Iris pigment epithelial cell (primary cell): ENCODE results near the gene POFUT1.
"Not testable (repeated sequence)": the region's sequence is repeated elsewhere in the genome, so short reads cannot be mapped to it uniquely, and the experiment has no call there.

ENCODE experiments used
- DNase-seq: peaks from one replicate; pipeline ENCODE4 v3.0.0-alpha.2; 2011; ENCODE audit warnings: low read depth

The POFUT1 gene

DNA sequence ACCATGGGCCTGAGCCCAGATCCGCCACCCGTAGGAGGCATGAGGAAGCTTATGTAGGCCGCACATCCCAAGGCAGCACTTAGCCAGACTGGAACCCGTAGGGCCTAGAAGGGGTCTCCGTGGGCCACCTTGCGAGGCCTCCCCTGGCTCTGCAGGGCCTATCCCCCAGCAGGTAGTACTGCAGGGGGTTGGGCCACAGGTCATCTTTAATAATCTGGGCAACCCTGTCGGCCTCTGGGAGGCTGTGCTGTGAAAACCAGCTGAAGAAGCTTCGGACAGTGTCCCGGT is 18.6 kb upstream of the POFUT1 start:
- DNase-seq: no peak

- peak; percentile 36 for DNase-seq
Measured at GRCh38 chr20:32189691-32190615, 17.7 kb upstream of the POFUT1 start.

GRCh38 chr20:32190616-32191415 is 16.9 kb upstream of the POFUT1 start:
- no peak for DNase-seq

- no peak for DNase-seq
Measured at GRCh38 chr20:32191422-32191821, 16.3 kb upstream of the POFUT1 start.

DNA sequence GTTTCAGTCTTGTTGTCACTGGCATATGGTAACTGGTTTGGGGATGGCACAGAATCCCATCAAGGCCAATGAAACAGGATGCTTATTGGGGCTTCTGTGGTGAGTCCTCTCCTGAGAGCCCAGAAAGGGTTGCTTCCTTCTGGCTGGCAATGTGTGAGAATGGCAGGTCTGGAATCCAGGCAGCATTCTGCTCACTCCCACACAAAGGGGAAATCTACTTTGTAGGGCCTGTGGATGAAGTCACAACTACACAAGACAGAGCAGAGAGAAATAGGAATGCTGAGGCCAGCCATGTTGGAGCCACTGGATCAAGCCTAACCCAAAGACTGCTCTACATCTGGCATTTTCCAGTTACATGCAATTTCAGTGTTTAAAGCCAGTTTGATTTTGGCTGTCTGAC is 15.8 kb upstream of the POFUT1 start:
- DNase-seq: peak; percentile 31

GRCh38 chr20:32192698-32193097 is 15.0 kb upstream of the POFUT1 start:
- DNase-seq: no peak

DNA sequence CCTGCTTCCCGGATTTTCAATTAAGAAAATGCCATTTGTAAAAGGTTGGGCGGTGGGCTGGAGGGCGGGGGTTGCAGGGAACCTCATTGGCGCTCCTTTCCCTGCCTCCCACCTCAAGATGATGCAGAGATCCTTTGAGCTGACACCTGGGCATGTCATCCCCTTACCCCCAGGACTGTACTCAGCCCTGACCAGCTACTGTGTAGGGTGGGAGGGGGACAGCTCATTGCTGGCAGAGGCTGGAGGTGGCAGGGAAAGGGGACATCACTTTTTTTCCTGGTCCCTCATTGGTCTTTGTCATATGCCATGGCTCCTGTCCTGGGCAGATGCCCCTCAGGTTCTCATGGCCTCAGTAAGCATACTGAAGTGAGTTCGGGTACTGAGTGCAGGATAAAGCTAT is 14.3 kb upstream of the POFUT1 start:
- DNase-seq: not testable (repeated sequence)

GRCh38 chr20:32193996-32194395 is 13.7 kb upstream of the POFUT1 start:
- DNase-seq: no peak

GRCh38 chr20:32195581-32195980 is 12.1 kb upstream of the POFUT1 start:
- DNase-seq: no peak

GRCh38 chr20:32196613-32197012 is 11.1 kb upstream of the POFUT1 start:
- not testable (repeated sequence) for DNase-seq

DNA sequence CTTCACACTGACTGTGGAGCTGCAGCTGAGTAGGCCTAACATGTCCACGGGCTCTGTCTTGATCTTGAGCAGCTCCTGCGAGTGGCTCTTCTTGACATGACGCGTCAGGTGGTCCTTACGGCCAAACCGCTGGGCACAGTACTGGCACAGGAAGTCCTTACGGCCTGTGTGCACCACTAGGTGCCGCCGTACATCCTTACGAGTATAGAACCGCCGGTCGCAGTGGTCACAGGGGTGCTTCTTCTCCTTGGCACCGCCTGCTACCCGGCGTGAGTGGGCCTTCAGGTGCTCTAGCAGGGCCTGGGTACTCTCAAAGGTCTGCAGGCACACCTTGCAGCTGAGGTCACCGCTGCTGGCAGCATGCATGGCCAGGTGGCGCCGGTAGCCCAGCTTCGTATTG is 10.5 kb upstream of the POFUT1 start:
- DNase-seq: not testable (repeated sequence)

GRCh38 chr20:32199006-32199405 is 8.7 kb upstream of the POFUT1 start:
- no peak for DNase-seq

- peak; percentile 38 for DNase-seq
Measured at GRCh38 chr20:32201296-32201976, 6.2 kb upstream of the POFUT1 start.

DNA sequence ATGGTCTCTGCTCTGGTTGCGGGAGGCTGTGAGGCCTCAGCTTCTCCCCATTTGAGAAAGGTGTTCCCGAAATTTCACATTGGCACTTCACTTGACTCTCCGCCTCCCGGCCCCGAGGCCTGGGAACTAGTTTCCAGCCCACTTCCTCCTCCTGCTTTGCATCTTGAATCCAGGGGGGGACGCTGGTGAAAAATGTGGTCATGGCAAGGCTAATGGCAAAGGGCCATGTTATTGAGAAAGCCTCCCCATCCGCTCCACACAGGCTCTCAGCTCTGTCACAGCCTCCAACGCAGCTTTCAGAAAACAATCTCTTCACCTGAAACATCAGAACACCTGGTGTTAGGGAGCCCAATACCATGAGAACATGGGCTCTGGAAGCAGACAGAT is 5.7 kb upstream of the POFUT1 start:
- peak; percentile 31 for DNase-seq

DNA sequence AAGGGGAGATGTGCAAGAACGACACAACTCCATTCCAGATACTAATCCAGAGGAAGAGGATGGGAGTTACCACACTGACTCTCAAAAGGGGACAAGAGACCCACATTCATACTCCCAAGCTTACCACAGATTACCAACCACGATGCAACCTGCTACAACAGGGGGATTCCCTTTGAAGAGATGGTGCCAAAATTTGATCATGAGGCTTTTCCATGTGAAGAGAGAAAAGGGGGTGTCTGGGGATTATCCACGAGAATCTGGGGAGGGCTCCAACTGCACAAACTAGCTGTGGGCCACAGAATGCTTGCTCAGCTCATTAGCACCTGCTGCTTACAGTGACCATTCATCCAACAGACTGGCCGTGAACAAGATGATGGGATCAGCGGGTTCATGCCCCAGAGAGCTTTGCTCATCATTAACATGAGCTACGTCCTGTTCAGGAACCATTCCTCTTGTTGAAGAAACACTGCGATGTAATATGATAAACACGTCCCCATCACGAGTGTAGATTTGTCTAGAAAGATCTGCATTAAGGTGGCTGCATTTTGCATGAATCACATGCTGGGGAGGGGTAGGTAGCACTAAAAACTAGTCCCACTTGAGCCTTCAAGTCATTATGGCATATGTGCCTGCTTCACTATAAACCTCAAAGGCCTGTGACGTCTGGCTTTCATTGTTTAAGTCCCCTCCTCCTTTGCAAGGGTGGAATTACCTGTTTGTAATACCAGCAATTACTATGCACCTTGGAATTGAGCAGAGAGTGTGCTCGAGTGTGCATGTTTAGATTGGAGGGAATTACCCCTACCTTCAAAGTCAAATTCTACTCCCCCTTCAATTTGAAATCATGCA is 4.1 kb upstream of the POFUT1 start:
- peak; percentile 38 for DNase-seq

GRCh38 chr20:32204205-32205109 is 3.2 kb upstream of the POFUT1 start:
- peak; percentile 54 for DNase-seq

DNA sequence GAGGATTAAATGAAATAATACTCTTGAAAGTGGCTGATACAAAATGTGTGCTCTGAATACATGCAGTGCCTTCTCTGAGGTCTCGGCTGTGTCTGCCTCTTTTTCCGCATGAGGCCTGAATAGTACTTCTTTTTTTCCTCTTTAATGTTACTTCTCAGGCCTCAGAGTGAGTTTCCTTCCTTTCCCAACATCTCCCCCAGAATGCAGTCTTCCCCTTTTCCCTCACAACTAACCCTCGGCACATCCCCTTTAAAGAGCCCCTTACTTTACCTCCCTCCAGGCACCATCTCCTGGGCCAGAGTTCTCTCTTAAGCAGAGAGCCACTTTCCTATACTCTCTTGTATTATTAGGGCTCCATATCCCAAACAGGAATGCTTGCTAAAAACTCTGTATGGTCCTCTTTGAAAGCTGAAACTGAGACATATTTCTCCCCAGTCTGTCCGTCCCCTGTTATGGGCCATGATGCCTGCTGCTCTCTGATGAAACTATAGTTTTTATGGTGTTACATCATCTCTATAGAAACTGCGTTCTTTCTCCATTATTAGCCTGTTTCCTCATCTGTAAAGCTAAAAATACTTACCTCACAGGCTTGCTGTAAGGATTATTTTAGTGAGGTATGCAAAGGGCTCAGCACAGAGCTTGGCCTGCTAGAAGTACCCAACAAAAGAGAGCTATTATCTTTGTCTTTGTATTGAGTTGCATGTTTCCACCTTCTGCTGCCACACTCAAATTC is 2.4 kb upstream of the POFUT1 start:
- peak; percentile 40 for DNase-seq

- no peak for DNase-seq
Measured at GRCh38 chr20:32205843-32206759, 1.6 kb upstream of the POFUT1 start.
